Mucosa of descending colon (tissue), 3 donors: ENCODE data around the gene IL16. TPM values are rescaled to one million over a fixed set of nuclear protein-coding genes. Genes with fewer than 3 reads are reported as not detected.

Experiments
- ATAC-seq: fragments of 200-7000 bp; cut with Tn5 transposase; one replicate; pipeline ENCODE4 v1.9.1; 2020; ENCODE audit warnings: mild to moderate bottlenecking, moderate library complexity
- DNase-seq, 3 donors: peaks; one replicate each; pipeline ENCODE4 v3.0.0-alpha.2; 2020
- H3K36me3 ChIP-seq: fragments of 200-600 bp; one replicate; pipeline ENCODE4 v1.8.0; 2021; ENCODE audit warnings: low read depth, mild to moderate bottlenecking
- H3K4me1 ChIP-seq: fragments of 200-600 bp; one replicate; pipeline ENCODE4 v1.8.0; 2021; ENCODE audit warnings: low read depth, mild to moderate bottlenecking
- H3K4me3 ChIP-seq: fragments of 200-600 bp; one replicate; pipeline ENCODE4 v1.8.0; 2021; ENCODE audit warnings: mild to moderate bottlenecking
- H3K9me3 ChIP-seq: fragments of 200-600 bp; one replicate; pipeline ENCODE4 v1.8.0; 2021; ENCODE audit warnings: mild to moderate bottlenecking
- CTCF ChIP-seq: fragments of 200-600 bp; IDR thresholded peaks from one replicate; pipeline ENCODE4 v1.8.0; 2022; ENCODE audit warnings: antibody characterized with exemption, mild to moderate bottlenecking
- intact Hi-C, 2 donors: fragments of 100-400 bp; cut with DNase I in 1 of 2; cut with micrococcal nuclease in 1 of 2; formaldehyde crosslinking; loops; one replicate each; pipeline versions ENCODE4 v1.11.0 to v1.11.1; 2022; cut with DNase I, micrococcal nuclease
- total RNA-seq, 3 donors: library from RNA; stranded (reverse); fragmentation: NEBNext Ultra II Directional in 2 of 3; extraction: Animal tissue kit (Norgen Biotek cat#: 25700) in 2 of 3; gene quantifications; one replicate each; pipeline versions ENCODE4 v1.2.1 to v1.2.4, GENCODE V29; 2021 to 2023
- donor health status: DM: no; HTN: no; CAD: no; lungs with moderate emphysema.
- donor health status: DM: no; HTN: no; CAD: no.
- donor health status: DM: no; HTN: yes; CAD: no.

Gene IL16
- total RNA-seq, 3 donors from 2014 or later: 6.2 to 9.5 (median 8.4) TPM

DNA sequence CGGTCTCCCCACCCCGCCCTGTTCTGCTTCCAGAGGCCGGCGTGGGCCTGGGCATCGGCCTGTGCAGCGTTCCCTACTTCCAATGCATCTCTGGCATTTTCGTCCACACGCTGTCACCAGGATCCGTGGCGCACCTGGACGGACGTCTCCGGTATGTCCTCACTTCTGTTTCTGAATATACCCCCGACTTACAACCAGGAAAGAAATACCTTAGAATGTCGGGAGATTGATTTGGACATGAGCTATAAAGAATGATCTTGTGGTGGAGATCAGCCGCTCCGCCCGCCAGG, 85.9 kb downstream of the IL16 start:
- TF ChIP-seq CTCF: no peak
- peaks cover 18% of the 10 kb centered on the region for H3K4me1 ChIP-seq
- DNase-seq (no peak), ATAC-seq (no peak)
- no peak overlapping the region for H3K4me3 ChIP-seq
- intact Hi-C loops: no loop called here
- no peaks in the 10 kb centered on the region for H3K36me3 ChIP-seq
- no peaks in the 10 kb centered on the region for H3K9me3 ChIP-seq

GRCh38 chr15:81282911-81283310, 86.2 kb downstream of the IL16 start:
- ATAC-seq (no peak), DNase-seq (no peak)
- no peaks in the 10 kb centered on the region for H3K36me3 ChIP-seq
- intact Hi-C loops: no loop called here
- peaks cover 18% of the 10 kb centered on the region for H3K4me1 ChIP-seq
- H3K9me3 ChIP-seq: no peaks in the 10 kb centered on the region
- no peak for TF ChIP-seq CTCF
- no peak overlapping the region for H3K4me3 ChIP-seq

- DNase-seq (no peak), ATAC-seq (no peak)
- no peak overlapping the region for H3K4me3 ChIP-seq
- H3K4me1 ChIP-seq: peaks cover 18% of the 10 kb centered on the region
- no peak for TF ChIP-seq CTCF
- no peaks in the 10 kb centered on the region for H3K36me3 ChIP-seq
- intact Hi-C loops: no loop called here
- H3K9me3 ChIP-seq: no peaks in the 10 kb centered on the region
These were observed 87.8 kb downstream of the IL16 start for GRCh38 chr15:81284256-81285031.

- H3K36me3 ChIP-seq: no peaks in the 10 kb centered on the region
- intact Hi-C loops: no loop called here
- no peak overlapping the region for H3K4me3 ChIP-seq
- DNase-seq: no peak
- no peaks in the 10 kb centered on the region for H3K9me3 ChIP-seq
- ATAC-seq: no peak
- H3K4me1 ChIP-seq: peaks cover 9% of the 10 kb centered on the region
- TF ChIP-seq CTCF: no peak
These were observed 88.8 kb downstream of the IL16 start for GRCh38 chr15:81285461-81285860.

GRCh38 chr15:81286621-81287121, 90.0 kb downstream of the IL16 start:
- no peak for TF ChIP-seq CTCF
- intact Hi-C loops: no loop called here
- H3K36me3 ChIP-seq: no peaks in the 10 kb centered on the region
- no peak overlapping the region for H3K4me3 ChIP-seq
- ATAC-seq (peak; percentile 71), DNase-seq (no peak)
- H3K4me1 ChIP-seq: no peaks in the 10 kb centered on the region
- no peaks in the 10 kb centered on the region for H3K9me3 ChIP-seq

DNA sequence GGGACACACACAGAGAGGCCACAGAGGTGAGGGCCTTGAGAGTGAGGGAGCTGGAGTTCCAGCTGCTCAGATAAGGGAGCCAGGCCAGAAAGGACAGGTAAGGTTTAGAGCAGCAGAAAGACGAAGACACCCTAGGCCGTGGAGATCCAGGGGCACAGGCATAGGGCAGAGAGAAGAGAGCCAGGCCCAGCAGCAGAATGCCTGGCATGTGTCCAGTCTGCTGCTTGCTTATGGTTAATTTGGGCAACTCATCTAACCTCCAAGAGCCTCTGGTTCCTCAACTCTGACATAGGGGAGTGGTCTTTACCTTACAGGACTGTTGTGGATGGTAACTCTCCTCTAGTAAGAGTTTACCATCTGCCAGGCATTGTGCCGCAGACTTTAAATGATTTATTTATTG, 91.4 kb downstream of the IL16 start:
- no peak for DNase-seq
- no peak for ATAC-seq
- no peak for TF ChIP-seq CTCF
- intact Hi-C loops: no loop called here
- Histone ChIP-seq H3K9me3 (no peaks in the 10 kb centered on the region), H3K36me3 (no peaks in the 10 kb centered on the region), H3K4me1 (no peaks in the 10 kb centered on the region), H3K4me3 (no peak overlapping the region)
